Umbilical cord (tissue), 1 donor: ENCODE data around the gene RMND5B. TPM values are rescaled to one million over a fixed set of nuclear protein-coding genes. Genes with fewer than 3 reads are reported as not detected.

Source experiments
- total RNA-seq: library from RNA; depleted of rRNA; stranded (reverse); fragments of >200 nt; gene quantifications from one replicate; pipeline ENCODE4 v1.2.3, GENCODE V29; 2014; ENCODE audit warnings: low replicate concordance; ENCODE audit not compliant: insufficient read depth

Gene RMND5B
- total RNA-seq, 1 donor from 2014 or later, result 15.6 TPM

Other genes starting within 250 kb of the RMND5B start
- not detected for gene PROP1, start 134.8 kb upstream of the RMND5B start, total RNA-seq
- 1.7 TPM for gene N4BP3, start 17.5 kb upstream of the RMND5B start, total RNA-seq
- 38.8 TPM for gene NHP2, start 22.9 kb downstream of the RMND5B start, total RNA-seq
- 4.1 TPM for gene GMCL2, start 56.4 kb downstream of the RMND5B start, total RNA-seq
- 43.6 TPM for gene HNRNPAB, start 73.5 kb downstream of the RMND5B start, total RNA-seq
- 11.8 TPM for gene PHYKPL, start 101.8 kb downstream of the RMND5B start, total RNA-seq